B cell (primary cell): ENCODE data around the gene PROCR. TPM values are rescaled to one million over a fixed set of nuclear protein-coding genes. Genes with fewer than 3 reads are reported as not detected.

ENCODE experiments used
- ATAC-seq: fragments of 200-7000 bp; cut with Tn5 transposase; one replicate; pipeline ENCODE4 v1.10.0; 2021; ENCODE audit warnings: low read depth, mild to moderate bottlenecking, moderate number of reproducible peaks, moderate library complexity
- CTCF ChIA-PET: fragments of 350-600 bp; sonication (Branson Sonifier 250); formaldehyde crosslinking; loops from one replicate; lab custom pipeline; 2021; ENCODE audit warnings: antibody characterized with exemption, inconsistent platforms; lab: Charles Lee
- POLR2A ChIA-PET: fragments of 350-600 bp; sonication (Branson Sonifier 250); formaldehyde crosslinking; loops from one replicate; lab custom pipeline; 2021; ENCODE audit warnings: antibody characterized with exemption; lab: Charles Lee
- DNase-seq: peaks from one replicate; pipeline ENCODE4 v3.0.0; 2013
- H2AFZ ChIP-seq: 2 replicates; pipeline ENCODE4 v1.6.1; 2012; ENCODE audit warnings: mild to moderate bottlenecking, low read depth, low read length; ENCODE audit not compliant: insufficient read depth, poor library complexity, severe bottlenecking
- H3K27ac ChIP-seq, 2 donors: 1 replicate in 1 of 2; 2 replicates in 1 of 2; pipeline ENCODE4 v1.5.1; 2012 to 2013; ENCODE audit warnings: low read length in 2 of 2, mild to moderate bottlenecking in 2 of 2, moderate library complexity in 1 of 2
- H3K27me3 ChIP-seq, 4 experiments: fragments of 200-600 bp in 1 of 4; sonication (generic) in 1 of 4; replicated peaks in 1 of 4; 1 replicate in 2 of 4; 2 replicates in 2 of 4; pipeline versions ENCODE4 v1.6.1 to v1.7.0; 2013 to 2016; ENCODE audit warnings: low read length in 3 of 4, mild to moderate bottlenecking in 2 of 4, mixed read lengths in 1 of 4, moderate library complexity in 1 of 4; ENCODE audit not compliant: insufficient read depth in 4 of 4, control insufficient read depth in 3 of 4; ENCODE audit errors: control extremely low read depth in 1 of 4
- H3K36me3 ChIP-seq, 2 experiments: replicated peaks in 1 of 2; 1 replicate in 1 of 2; 2 replicates in 1 of 2; pipeline versions ENCODE4 v1.6.1 to v1.7.1; 2013; ENCODE audit warnings: low read length in 1 of 2; ENCODE audit not compliant: insufficient read depth in 2 of 2, control insufficient read depth in 1 of 2; ENCODE audit errors: control extremely low read depth in 1 of 2, extremely low read depth in 1 of 2
- H3K4me1 ChIP-seq, 2 donors: fragments of 200-600 bp in 1 of 2; sonication (generic) in 1 of 2; 1 replicate in 1 of 2; 2 replicates in 1 of 2; pipeline versions ENCODE4 v1.5.1 to v1.6.1; 2013 to 2017; ENCODE audit warnings: low read length in 2 of 2; ENCODE audit not compliant: control insufficient read depth in 2 of 2, insufficient read depth in 2 of 2
- H3K4me2 ChIP-seq: replicated peaks from 2 replicates; pipeline ENCODE3; 2012; ENCODE audit warnings: mild to moderate bottlenecking, low read depth, low read length; ENCODE audit not compliant: poor library complexity, severe bottlenecking
- H3K4me3 ChIP-seq, 5 experiments: fragments of 200-600 bp in 1 of 5; sonication (generic) in 1 of 5; 1 replicate in 3 of 5; 2 replicates in 2 of 5; pipeline versions ENCODE4 v1.5.1 to v1.7.0; 2011 to 2016; ENCODE audit warnings: low read length in 4 of 5, mild to moderate bottlenecking in 4 of 5, low read depth in 2 of 5, control low read depth in 1 of 5, moderate library complexity in 1 of 5; ENCODE audit not compliant: insufficient read depth in 1 of 5; ENCODE audit errors: control extremely low read depth in 1 of 5, extremely low read depth in 1 of 5
- H3K79me2 ChIP-seq: fragments of 200-600 bp; sonication (generic); one replicate; pipeline ENCODE4 v1.6.0; 2016; ENCODE audit warnings: low read length; ENCODE audit not compliant: control insufficient read depth, insufficient read depth
- H3K9ac ChIP-seq: fragments of 200-600 bp; sonication (generic); 2 replicates; pipeline ENCODE4 v1.6.1; 2017; ENCODE audit warnings: mild to moderate bottlenecking, low read length, moderate library complexity
- H3K9me3 ChIP-seq, 3 donors: one replicate each; pipeline versions ENCODE4 v1.6.1 to v1.7.1; 2013; ENCODE audit warnings: low read length in 2 of 3; ENCODE audit not compliant: control insufficient read depth in 2 of 3, insufficient read depth in 1 of 3; ENCODE audit errors: control extremely low read depth in 1 of 3
- H4K20me1 ChIP-seq: 2 replicates; pipeline ENCODE4 v1.6.0; 2012; ENCODE audit warnings: mild to moderate bottlenecking, low read length; ENCODE audit not compliant: insufficient read depth, control insufficient read depth, poor library complexity, severe bottlenecking
- H3K27ac Mint-ChIP-seq: one replicate; pipeline ENCODE4 v1.8.0; 2021; ENCODE audit warnings: mixed read lengths
- H3K27me3 Mint-ChIP-seq: one replicate; pipeline ENCODE4 v1.8.0; 2021; ENCODE audit warnings: mixed read lengths
- H3K4me1 Mint-ChIP-seq: one replicate; pipeline ENCODE4 v1.8.0; 2021; ENCODE audit warnings: mixed read lengths
- H3K4me3 Mint-ChIP-seq: one replicate; pipeline ENCODE4 v1.8.0; 2021; ENCODE audit warnings: mixed read lengths
- H3K9me3 Mint-ChIP-seq: one replicate; pipeline ENCODE4 v1.8.0; 2022; ENCODE audit warnings: mixed read lengths; ENCODE audit not compliant: insufficient read depth
- EZH2 ChIP-seq: IDR thresholded peaks from 2 replicates; pipeline ENCODE4 v1.6.1; 2012; ENCODE audit warnings: borderline replicate concordance, low read depth, mild to moderate bottlenecking, moderate library complexity, low read length; ENCODE audit not compliant: insufficient read depth, poor library complexity, severe bottlenecking
- WGBS: methylation state at CpG from one replicate; pipeline ENCODE4 v1.1.5; 2013; ENCODE audit warnings: missing lambda C conversion rate; ENCODE audit not compliant: insufficient coverage; 5-methylcytosine and 5-hydroxymethylcytosine counted together
- intact Hi-C: fragments of 100-400 bp; cut with micrococcal nuclease; formaldehyde crosslinking; loops from one replicate; pipeline ENCODE4 v1.10.0; 2022
- polyA plus RNA-seq: library from polyadenylated mRNA; depleted of rRNA; stranded (reverse); fragments of >200 nt; gene quantifications from 2 replicates; pipeline ENCODE4 v1.2.3, GENCODE V29; 2012
- total RNA-seq, 2 donors: library from RNA; stranded (reverse); fragments of 120-200 nt in 1 of 2; gene quantifications; 1 replicate in 1 of 2; 2 replicates in 1 of 2; pipeline versions ENCODE4 v1.2.3 to v1.2.4, GENCODE V29; 2013 to 2022
- TF ChIP-seq, protein P1 (sequence below): fragments of 200-600 bp; IDR thresholded peaks from one replicate; pipeline ENCODE4 v1.8.0; 2022; ENCODE audit warnings: antibody characterized with exemption, mild to moderate bottlenecking

PROCR gene
- total and polyA plus RNA-seq, 2 donors (not counting 1 experiment from before 2014, with no cell fraction given), result 0.30 to 0.57 TPM

DNA sequence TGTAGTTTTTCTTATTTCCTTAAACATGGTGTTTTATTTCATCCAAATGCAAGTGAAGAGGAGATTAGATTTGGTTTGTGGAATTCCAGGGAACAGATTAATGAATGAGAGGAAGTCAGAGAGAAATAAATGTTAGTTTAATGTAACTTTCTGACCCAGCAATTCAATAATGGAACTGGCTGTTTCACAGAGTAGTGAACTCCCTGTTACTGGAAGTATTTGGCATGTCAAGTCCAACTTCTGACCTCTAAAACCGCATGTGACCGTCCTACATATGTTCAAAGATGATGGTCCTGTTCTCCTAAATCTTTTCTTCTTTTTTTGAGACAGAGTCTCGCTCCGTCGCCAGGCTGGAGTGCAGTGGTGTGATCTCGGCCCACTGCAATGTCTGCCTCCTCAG is 18.7 kb downstream of the PROCR start:
- Histone ChIP-seq H3K4me1 (no peaks in the 10 kb centered on the region), H2AFZ (no peak overlapping the region), H3K4me2 (no peak overlapping the region), H3K9me3 (peaks cover 0 to 3% (median 0%) of the 10 kb centered on the region in 3 donors), H3K27ac (no peak overlapping the region), H3K4me3 (no peak overlapping the region), H3K27me3 (no peaks in the 10 kb centered on the region), H4K20me1 (no peaks in the 10 kb centered on the region), H3K79me2 (no peaks in the 10 kb centered on the region), H3K36me3 (no peaks in the 10 kb centered on the region), H3K9ac (no peak overlapping the region)
- no peak for DNase-seq
- POLR2A ChIA-PET, result no interaction called here
- 98% methylated on average over 6 of the region's 6 CpGs for WGBS
- H3K4me3 Mint-ChIP-seq, result no peak overlapping the region
- no peaks in the 10 kb centered on the region for H3K4me1 Mint-ChIP-seq
- no peak for TF ChIP-seq EZH2
- TF ChIP-seq, protein P1, sequence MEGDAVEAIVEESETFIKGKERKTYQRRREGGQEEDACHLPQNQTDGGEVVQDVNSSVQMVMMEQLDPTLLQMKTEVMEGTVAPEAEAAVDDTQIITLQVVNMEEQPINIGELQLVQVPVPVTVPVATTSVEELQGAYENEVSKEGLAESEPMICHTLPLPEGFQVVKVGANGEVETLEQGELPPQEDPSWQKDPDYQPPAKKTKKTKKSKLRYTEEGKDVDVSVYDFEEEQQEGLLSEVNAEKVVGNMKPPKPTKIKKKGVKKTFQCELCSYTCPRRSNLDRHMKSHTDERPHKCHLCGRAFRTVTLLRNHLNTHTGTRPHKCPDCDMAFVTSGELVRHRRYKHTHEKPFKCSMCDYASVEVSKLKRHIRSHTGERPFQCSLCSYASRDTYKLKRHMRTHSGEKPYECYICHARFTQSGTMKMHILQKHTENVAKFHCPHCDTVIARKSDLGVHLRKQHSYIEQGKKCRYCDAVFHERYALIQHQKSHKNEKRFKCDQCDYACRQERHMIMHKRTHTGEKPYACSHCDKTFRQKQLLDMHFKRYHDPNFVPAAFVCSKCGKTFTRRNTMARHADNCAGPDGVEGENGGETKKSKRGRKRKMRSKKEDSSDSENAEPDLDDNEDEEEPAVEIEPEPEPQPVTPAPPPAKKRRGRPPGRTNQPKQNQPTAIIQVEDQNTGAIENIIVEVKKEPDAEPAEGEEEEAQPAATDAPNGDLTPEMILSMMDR, result no peak
- CTCF ChIA-PET, result no interaction called here
- ATAC-seq, result no peak
- H3K27ac Mint-ChIP-seq, result no peak overlapping the region
- intact Hi-C loops, result no loop called here
- no peaks in the 10 kb centered on the region for H3K9me3 Mint-ChIP-seq
- H3K27me3 Mint-ChIP-seq, result no peaks in the 10 kb centered on the region

DNA sequence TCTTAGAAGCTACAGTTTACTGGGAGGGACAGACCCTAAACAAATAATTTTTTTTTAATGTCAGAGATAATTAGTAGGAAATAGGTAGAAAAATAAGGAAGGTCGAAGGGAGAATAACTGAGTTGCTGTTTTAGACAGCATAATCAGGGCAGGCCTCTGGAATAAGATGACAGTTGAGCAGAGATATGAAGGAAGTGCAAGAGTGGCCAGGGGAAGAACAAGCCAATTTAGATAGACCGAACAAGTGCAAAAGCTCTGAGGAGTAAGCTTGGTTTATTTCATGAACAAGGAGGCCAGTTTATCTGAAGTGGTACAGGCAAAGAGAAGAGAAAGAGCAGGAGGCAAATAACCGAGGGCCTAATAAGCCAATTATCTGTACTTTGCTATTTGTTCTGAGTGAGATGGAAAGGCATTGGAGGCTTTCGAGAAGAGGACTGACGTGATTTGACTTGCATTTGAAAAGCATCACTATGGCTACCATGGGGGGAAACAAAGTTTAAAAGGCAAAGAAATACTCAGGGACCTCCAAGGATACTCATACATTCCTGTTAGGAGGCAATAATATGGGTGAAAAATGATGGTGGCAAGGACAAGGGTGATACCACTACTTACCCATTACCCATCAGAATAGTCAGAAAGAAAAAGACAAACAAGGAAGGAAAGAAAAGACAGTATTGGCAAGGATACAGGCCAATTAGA is 19.7 kb downstream of the PROCR start:
- no peak overlapping the region for H3K4me2 ChIP-seq
- CTCF ChIA-PET, result no interaction called here
- peaks cover 0 to 8% (median 6%) of the 10 kb centered on the region in 3 donors for H3K9me3 ChIP-seq
- no peaks in the 10 kb centered on the region for H3K4me1 ChIP-seq
- Mint-ChIP-seq H3K9me3 (no peaks in the 10 kb centered on the region), H3K27ac (no peak overlapping the region), H3K4me3 (no peak overlapping the region), H3K27me3 (no peaks in the 10 kb centered on the region), H3K4me1 (no peaks in the 10 kb centered on the region)
- no peaks in the 10 kb centered on the region for H3K79me2 ChIP-seq
- H3K4me3 ChIP-seq, result no peak overlapping the region
- H3K27ac ChIP-seq, result no peak overlapping the region
- no peaks in the 10 kb centered on the region for H4K20me1 ChIP-seq
- WGBS, result 95% methylated on average over 5 of the region's 5 CpGs
- DNase-seq, result no peak
- intact Hi-C loops, result no loop called here
- no peak for TF ChIP-seq EZH2
- TF ChIP-seq, protein P1, result no peak
- no peak for ATAC-seq
- H3K36me3 ChIP-seq, result no peaks in the 10 kb centered on the region
- no peak overlapping the region for H2AFZ ChIP-seq
- no peak overlapping the region for H3K9ac ChIP-seq
- POLR2A ChIA-PET, result no interaction called here
- H3K27me3 ChIP-seq, result no peaks in the 10 kb centered on the region
